Measurements from ENCODE around the gene GLB1L.

- no peak for TF ChIP-seq EZH2 (IDR thresholded peaks at IDR 0.05; ENCODE audit: borderline replicate concordance, low read depth, low read length, poor library complexity, severe bottlenecking)
- no peak for TF ChIP-seq CTCF (conservative IDR thresholded peaks at IDR 0.05; ENCODE audit: low read depth, low read length)
These were observed 44.5 kb upstream of the GLB1L start for GRCh38 chr2:219289537-219290361.
